Upper lobe of left lung (tissue), 4 donors: ENCODE data around the gene SYTL1.

ENCODE experiments used
- CTCF ChIP-seq, 6 experiments: fragments of 450-650 bp in 4 of 6; fragments of 200-600 bp in 2 of 6; sonication (generic) in 2 of 6; IDR thresholded peaks; one replicate each; pipeline ENCODE4 v1.5.1; 2016 to 2019; ENCODE audit warnings: antibody characterized with exemption in 6 of 6
- EP300 ChIP-seq, 4 donors: sonication (generic); formaldehyde crosslinking; IDR thresholded peaks; one replicate each; pipeline ENCODE4 v1.5.1; 2017; ENCODE audit warnings: antibody characterized with exemption in 4 of 4, control low read depth in 2 of 4
- POLR2A ChIP-seq, 4 donors: fragments of 450-650 bp; IDR thresholded peaks; one replicate each; pipeline ENCODE4 v1.5.1; 2016 to 2017; ENCODE audit warnings: antibody characterized with exemption in 4 of 4, mild to moderate bottlenecking in 2 of 4
- POLR2AphosphoS5 ChIP-seq, 2 donors: sonication (generic); formaldehyde crosslinking; IDR thresholded peaks; one replicate each; pipeline ENCODE4 v1.5.1; 2017; ENCODE audit warnings: antibody characterized with exemption in 2 of 2

- TF ChIP-seq POLR2AphosphoS5 (IDR thresholded peaks at IDR 0.05) (no peak), POLR2A (IDR thresholded peaks at IDR 0.05) (no peak), CTCF (IDR thresholded peaks at IDR 0.05) (no peak), EP300 (IDR thresholded peaks at IDR 0.05) (no peak)
Observed at GRCh38 chr1:27327964-27328363, 13.9 kb upstream of the SYTL1 start.
